ENCODE data around the gene VSTM2L.

- TF ChIP-seq POLR2A (IDR thresholded peaks at IDR 0.05; ENCODE audit: low read depth, low read length) = no peak
- TF ChIP-seq, protein P1, sequence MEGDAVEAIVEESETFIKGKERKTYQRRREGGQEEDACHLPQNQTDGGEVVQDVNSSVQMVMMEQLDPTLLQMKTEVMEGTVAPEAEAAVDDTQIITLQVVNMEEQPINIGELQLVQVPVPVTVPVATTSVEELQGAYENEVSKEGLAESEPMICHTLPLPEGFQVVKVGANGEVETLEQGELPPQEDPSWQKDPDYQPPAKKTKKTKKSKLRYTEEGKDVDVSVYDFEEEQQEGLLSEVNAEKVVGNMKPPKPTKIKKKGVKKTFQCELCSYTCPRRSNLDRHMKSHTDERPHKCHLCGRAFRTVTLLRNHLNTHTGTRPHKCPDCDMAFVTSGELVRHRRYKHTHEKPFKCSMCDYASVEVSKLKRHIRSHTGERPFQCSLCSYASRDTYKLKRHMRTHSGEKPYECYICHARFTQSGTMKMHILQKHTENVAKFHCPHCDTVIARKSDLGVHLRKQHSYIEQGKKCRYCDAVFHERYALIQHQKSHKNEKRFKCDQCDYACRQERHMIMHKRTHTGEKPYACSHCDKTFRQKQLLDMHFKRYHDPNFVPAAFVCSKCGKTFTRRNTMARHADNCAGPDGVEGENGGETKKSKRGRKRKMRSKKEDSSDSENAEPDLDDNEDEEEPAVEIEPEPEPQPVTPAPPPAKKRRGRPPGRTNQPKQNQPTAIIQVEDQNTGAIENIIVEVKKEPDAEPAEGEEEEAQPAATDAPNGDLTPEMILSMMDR (conservative IDR thresholded peaks at IDR 0.05; ENCODE audit: low read depth, low read length) = no peak
Observed at GRCh38 chr20:37915800-37916570, 13.1 kb downstream of the VSTM2L start.
